Endothelial cell (in vitro differentiated cells): ENCODE measurements around the gene NFIX. TPM values are rescaled to one million over a fixed set of nuclear protein-coding genes. Genes with fewer than 3 reads are reported as not detected.

ENCODE experiments used
- DNase-seq: peaks from one replicate; pipeline ENCODE4 v3.0.0; 2021; ENCODE audit warnings: low spot score
- H3K27ac Mint-ChIP-seq: one replicate; pipeline ENCODE4 v1.8.0; 2021; ENCODE audit warnings: mixed read lengths, inconsistent platforms; ENCODE audit not compliant: unreplicated experiment
- H3K27me3 Mint-ChIP-seq: one replicate; pipeline ENCODE4 v1.8.0; 2021; ENCODE audit warnings: mild to moderate bottlenecking, moderate library complexity, mixed read lengths, inconsistent platforms; ENCODE audit not compliant: unreplicated experiment
- H3K36me3 Mint-ChIP-seq: one replicate; pipeline ENCODE4 v1.8.0; 2021; ENCODE audit warnings: mild to moderate bottlenecking, low read depth, mixed read lengths, inconsistent platforms; ENCODE audit not compliant: unreplicated experiment
- H3K4me1 Mint-ChIP-seq: one replicate; pipeline ENCODE4 v1.8.0; 2021; ENCODE audit warnings: mild to moderate bottlenecking, mixed read lengths, inconsistent platforms; ENCODE audit not compliant: unreplicated experiment
- H3K4me3 Mint-ChIP-seq: one replicate; pipeline ENCODE4 v1.8.0; 2021; ENCODE audit warnings: mild to moderate bottlenecking, mixed read lengths, inconsistent platforms; ENCODE audit not compliant: unreplicated experiment
- H3K9me3 Mint-ChIP-seq: one replicate; pipeline ENCODE4 v1.8.0; 2021; ENCODE audit warnings: mixed read lengths, inconsistent platforms; ENCODE audit not compliant: unreplicated experiment
- CTCF ChIP-seq: fragments of 200-600 bp; sonication (generic); IDR thresholded peaks from one replicate; pipeline ENCODE4 v1.5.0; 2021; ENCODE audit warnings: antibody characterized with exemption; ENCODE audit not compliant: unreplicated experiment
- total RNA-seq: library from RNA; stranded (reverse); fragmentation: NEBNext Ultra II Directional; extraction: Animal tissue kit (Norgen Biotek cat#: 25700); gene quantifications from one replicate; pipeline ENCODE4 v1.2.1, GENCODE V29; 2021; ENCODE audit not compliant: unreplicated experiment

NFIX gene
- total RNA-seq, 1 donor from 2014 or later: 9.9 TPM

- Mint-ChIP-seq H3K27me3 (peaks cover 8% of the 10 kb centered on the region), H3K9me3 (no peaks in the 10 kb centered on the region), H3K27ac (no peak overlapping the region), H3K4me3 (peak overlapping the region; percentile 42), H3K4me1 (peaks cover 60% of the 10 kb centered on the region), H3K36me3 (no peaks in the 10 kb centered on the region)
- DNase-seq: no peak
- TF ChIP-seq CTCF: no peak
Measured at GRCh38 chr19:13053238-13053637, 58.0 kb downstream of the NFIX start.

DNA sequence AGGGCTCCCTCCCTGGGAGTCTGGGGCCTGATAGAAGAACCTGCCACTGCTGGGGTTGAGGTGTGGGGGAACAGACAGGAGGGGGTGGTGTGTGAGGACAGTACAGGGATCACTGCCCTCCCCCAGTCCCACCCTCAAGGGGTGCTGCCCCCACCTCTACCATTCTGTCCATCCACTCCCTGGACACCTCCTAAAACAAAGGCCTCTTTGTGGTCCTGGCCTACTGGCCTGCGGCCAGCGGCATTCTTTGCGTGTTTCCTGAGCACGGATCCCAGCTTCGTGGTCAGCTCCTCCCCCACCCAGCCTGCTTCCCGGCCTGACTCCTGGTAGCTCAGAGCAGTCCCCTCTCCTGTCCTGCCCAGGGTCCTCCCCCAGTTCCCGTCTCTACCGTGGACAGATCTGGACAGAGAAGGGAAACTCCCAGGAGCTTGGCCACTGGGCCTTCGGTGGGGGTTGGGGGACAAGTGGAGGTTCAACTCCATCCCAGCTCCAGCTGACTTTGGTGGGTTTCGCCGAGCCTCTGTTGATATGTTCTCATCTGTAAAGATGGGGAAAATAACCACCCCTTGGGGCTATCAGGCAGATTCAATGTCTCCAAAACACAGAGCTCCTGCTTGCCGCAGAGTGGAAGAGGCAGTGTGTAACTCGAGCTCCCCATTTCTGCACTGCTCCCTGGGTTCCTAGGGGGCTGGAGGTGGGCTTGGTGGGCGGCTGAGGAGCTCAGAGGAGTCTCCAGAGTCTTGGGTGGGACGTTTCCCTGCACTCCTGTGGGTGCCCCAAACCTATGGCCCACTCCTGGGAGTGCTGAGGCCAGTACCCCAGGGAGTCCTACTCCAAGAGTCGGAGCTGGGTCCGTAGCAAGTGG lies 58.7 kb downstream of the NFIX start:
- no peaks in the 10 kb centered on the region for H3K9me3 Mint-ChIP-seq
- H3K27me3 Mint-ChIP-seq: peaks cover 12% of the 10 kb centered on the region
- H3K36me3 Mint-ChIP-seq: peaks cover 5% of the 10 kb centered on the region
- H3K27ac Mint-ChIP-seq: no peak overlapping the region
- H3K4me1 Mint-ChIP-seq: peaks cover 65% of the 10 kb centered on the region
- peak overlapping the region; percentile 42 for H3K4me3 Mint-ChIP-seq
- no peak for TF ChIP-seq CTCF
- DNase-seq: peak; percentile 74

DNA sequence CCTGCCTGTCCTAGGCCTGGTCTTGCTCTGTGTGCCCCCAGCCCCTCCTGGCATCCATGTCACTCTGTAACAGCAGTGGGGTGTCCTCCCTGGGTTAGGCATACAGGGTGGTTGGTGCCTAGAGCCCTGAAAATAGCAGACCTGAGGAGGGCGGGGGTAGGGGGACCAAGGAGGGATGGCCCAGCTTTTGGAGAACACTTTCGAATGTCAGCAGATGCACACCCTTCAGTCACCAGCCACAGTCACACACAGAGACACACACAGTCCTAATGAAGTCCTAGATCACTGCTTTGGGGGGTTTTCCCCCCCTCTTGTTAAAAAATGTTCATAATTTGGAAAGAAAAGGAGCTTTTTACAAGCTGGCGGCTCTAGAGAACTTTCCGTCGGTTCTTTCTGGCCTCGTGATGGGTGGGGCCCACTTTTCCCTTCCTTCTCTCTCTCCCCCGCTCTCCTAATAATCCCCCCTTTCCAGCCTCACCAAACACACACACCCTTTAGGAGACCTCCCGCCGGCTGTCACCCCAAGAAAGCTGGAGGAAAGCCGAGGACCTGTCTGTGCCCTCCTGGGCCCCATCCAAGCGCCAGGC lies 59.4 kb downstream of the NFIX start:
- no peak for DNase-seq
- peaks cover 68% of the 10 kb centered on the region for H3K4me1 Mint-ChIP-seq
- no peak overlapping the region for H3K4me3 Mint-ChIP-seq
- no peak overlapping the region for H3K27ac Mint-ChIP-seq
- H3K27me3 Mint-ChIP-seq: peaks cover 12% of the 10 kb centered on the region
- H3K36me3 Mint-ChIP-seq: peaks cover 5% of the 10 kb centered on the region
- no peaks in the 10 kb centered on the region for H3K9me3 Mint-ChIP-seq
- no peak for TF ChIP-seq CTCF

DNA sequence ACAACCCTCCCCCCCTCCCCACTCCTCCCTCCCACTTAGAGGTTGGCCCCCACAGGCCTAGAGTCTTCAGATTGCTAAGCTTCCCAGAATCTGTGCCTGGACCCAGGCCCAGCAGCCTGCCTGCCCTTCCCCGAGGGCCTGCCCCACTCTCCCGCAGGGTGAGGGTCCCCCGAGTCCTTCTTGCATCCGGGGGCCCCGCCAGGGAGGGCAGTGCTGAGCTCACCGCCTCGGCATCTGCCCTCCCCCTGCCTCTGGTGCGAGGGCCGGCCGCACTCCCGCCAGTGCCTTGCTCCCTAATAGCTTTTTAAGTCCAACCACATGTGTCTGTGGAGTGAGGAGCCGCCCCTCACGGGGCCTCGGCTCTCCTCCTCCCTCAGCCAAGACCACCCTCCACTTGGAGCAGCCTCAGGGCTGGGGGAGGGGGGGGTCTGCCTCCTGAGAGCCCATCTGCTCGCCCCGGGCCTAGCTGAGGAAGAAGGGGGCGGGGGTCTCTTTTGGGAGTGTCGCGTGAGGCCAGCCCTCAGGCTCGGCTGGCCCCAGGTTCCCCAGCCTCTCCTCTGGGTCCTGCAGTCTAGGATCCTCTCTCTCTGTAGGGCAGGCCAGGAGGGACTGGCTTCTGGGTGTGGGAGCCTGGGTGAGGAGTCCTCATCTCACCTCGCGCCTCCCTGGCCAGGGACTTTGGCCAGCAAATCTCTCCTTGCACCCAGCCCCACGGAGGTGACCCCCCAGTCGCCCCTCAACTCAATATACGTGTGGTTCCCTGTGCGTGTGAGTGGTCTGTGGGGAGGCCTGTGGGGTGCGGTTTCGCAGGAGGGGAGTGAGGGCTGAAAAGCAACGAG lies 60.2 kb downstream of the NFIX start:
- Mint-ChIP-seq H3K27me3 (peaks cover 12% of the 10 kb centered on the region), H3K4me1 (peaks cover 68% of the 10 kb centered on the region), H3K4me3 (no peak overlapping the region), H3K27ac (no peak overlapping the region), H3K9me3 (no peaks in the 10 kb centered on the region), H3K36me3 (peaks cover 5% of the 10 kb centered on the region)
- DNase-seq: no peak
- no peak for TF ChIP-seq CTCF
